HepG2 (cell line): ENCODE results near the gene PRRT2. TPM values are rescaled to one million over a fixed set of nuclear protein-coding genes. Genes with fewer than 3 reads are reported as not detected.

Source experiments
- CREM ChIP-seq, 2 experiments: sonication (generic) in 1 of 2; formaldehyde crosslinking in 1 of 2; IDR thresholded peaks; 2 replicates each; pipeline versions ENCODE4 v1.4.0 to v1.6.1; 2016 to 2020; ENCODE audit warnings: antibody characterized with exemption in 1 of 2, mild to moderate bottlenecking in 1 of 2, missing genetic modification reagents in 1 of 2
- FUBP1 ChIP-seq: sonication (generic); formaldehyde crosslinking; IDR thresholded peaks from 2 replicates; pipeline ENCODE4 v1.5.1; 2020; ENCODE audit warnings: missing genetic modification reagents, mild to moderate bottlenecking, borderline replicate concordance
- GRHL1 ChIP-seq: sonication (generic); formaldehyde crosslinking; conservative IDR thresholded peaks from 2 replicates; pipeline ENCODE4 v1.8.0; 2022; ENCODE audit warnings: missing genetic modification reagents
- HMGXB4 ChIP-seq, 2 experiments: sonication (generic) in 1 of 2; formaldehyde crosslinking in 1 of 2; IDR thresholded peaks; 2 replicates each; pipeline versions ENCODE4 v1.4.0 to v1.6.1; 2018 to 2020; ENCODE audit warnings: missing genetic modification reagents in 2 of 2, borderline replicate concordance in 1 of 2, low read depth in 1 of 2, mild to moderate bottlenecking in 1 of 2, missing biosample characterization in 1 of 2
- HOXA3 ChIP-seq: sonication (generic); formaldehyde crosslinking; IDR thresholded peaks from 2 replicates; pipeline ENCODE4 v1.5.0; 2020; ENCODE audit warnings: missing genetic modification reagents
- HOXD1 ChIP-seq: sonication (generic); formaldehyde crosslinking; IDR thresholded peaks from 2 replicates; pipeline ENCODE4 v1.5.0; 2020; ENCODE audit warnings: missing genetic modification reagents
- NRL ChIP-seq: sonication (generic); formaldehyde crosslinking; IDR thresholded peaks from 2 replicates; pipeline ENCODE4 v1.5.0; 2020; ENCODE audit warnings: missing genetic modification reagents, mild to moderate bottlenecking, moderate library complexity, borderline replicate concordance
- SMAD9 ChIP-seq: sonication (generic); formaldehyde crosslinking; IDR thresholded peaks from 2 replicates; pipeline ENCODE4 v1.5.1; 2020; ENCODE audit warnings: mild to moderate bottlenecking, missing genetic modification reagents
- SNAI1 ChIP-seq: sonication (generic); formaldehyde crosslinking; IDR thresholded peaks from 2 replicates; pipeline ENCODE4 v1.5.0; 2020; ENCODE audit warnings: mild to moderate bottlenecking, missing genetic modification reagents, borderline replicate concordance
- SOX5 ChIP-seq: IDR thresholded peaks from 2 replicates; pipeline ENCODE4 v1.6.1; 2016; ENCODE audit warnings: borderline replicate concordance
- ZHX1 ChIP-seq: sonication (generic); formaldehyde crosslinking; IDR thresholded peaks from 2 replicates; pipeline ENCODE4 v1.8.1; 2022; ENCODE audit warnings: low read depth, mild to moderate bottlenecking, missing genetic modification reagents
- ZNF280B ChIP-seq: sonication (generic); formaldehyde crosslinking; IDR thresholded peaks from 2 replicates; pipeline ENCODE4 v1.5.0; 2020; ENCODE audit warnings: missing genetic modification reagents, mild to moderate bottlenecking, borderline replicate concordance
- ZNF432 ChIP-seq: sonication (generic); formaldehyde crosslinking; IDR thresholded peaks from 2 replicates; pipeline ENCODE4 v1.5.0; 2020; ENCODE audit warnings: missing genetic modification reagents, mild to moderate bottlenecking, borderline replicate concordance
- ZNF501 ChIP-seq: sonication (generic); formaldehyde crosslinking; IDR thresholded peaks from 2 replicates; pipeline ENCODE4 v1.5.1; 2020; ENCODE audit warnings: mild to moderate bottlenecking, moderate library complexity, missing genetic modification reagents
- ZNF556 ChIP-seq: sonication (generic); formaldehyde crosslinking; IDR thresholded peaks from 2 replicates; pipeline ENCODE4 v1.4.0; 2020; ENCODE audit warnings: mild to moderate bottlenecking, missing genetic modification reagents, borderline replicate concordance
- ZNF720 ChIP-seq: sonication (generic); formaldehyde crosslinking; IDR thresholded peaks from 2 replicates; pipeline ENCODE4 v1.4.0; 2020; ENCODE audit warnings: missing genetic modification reagents
- ZSCAN12 ChIP-seq: sonication (generic); formaldehyde crosslinking; IDR thresholded peaks from 2 replicates; pipeline ENCODE4 v1.9.0; 2021; ENCODE audit warnings: mild to moderate bottlenecking, missing genetic modification reagents
- ZSCAN29 ChIP-seq: sonication (generic); formaldehyde crosslinking; conservative IDR thresholded peaks from 2 replicates; pipeline ENCODE4 v1.4.0; 2020; ENCODE audit warnings: mild to moderate bottlenecking, missing genetic modification reagents
- polyA plus RNA-seq, 8 experiments: library from polyadenylated mRNA; depleted of rRNA in 3 of 8; stranded (reverse) in 7 of 8; unstranded in 1 of 8; fragments of >200 nt; fragmentation: Illumina TruSeq in 4 of 8; extraction: Trizol in 4 of 8; gene quantifications; 2 replicates each; pipeline versions ENCODE4 v1.2.1 to v1.2.3, GENCODE V29; 2011 to 2016; ENCODE audit warnings: low read depth in 4 of 8, missing spikeins in 1 of 8, mixed read lengths in 1 of 8; ENCODE audit not compliant: insufficient read depth in 1 of 8
- total RNA-seq, 5 experiments: library from RNA; depleted of rRNA; stranded (reverse); fragments of >200 nt; fragmentation: Illumina TruSeq; extraction: Trizol; gene quantifications; 2 replicates each; pipeline ENCODE4 v1.2.3, GENCODE V29; 2016; ENCODE audit warnings: low read depth in 1 of 5

The PRRT2 gene
- total and polyA plus RNA-seq, 2 of the 13 experiments (the other 11 are each of a cell fraction or from before 2014, with no cell fraction given): 0.51 to 1.1 TPM

GRCh38 chr16:29784901-29785500 is 27.0 kb upstream of the PRRT2 start (continued):
- TF ChIP-seq NRL (CRISPR knock-in tag): peak; percentile 45; the same call in 1 of the 2 replicates
- no peak for TF ChIP-seq SNAI1 (CRISPR knock-in tag)
- TF ChIP-seq ZNF501 (CRISPR knock-in tag): peak; percentile 72
- no peak for TF ChIP-seq SMAD9 (CRISPR knock-in tag)
- TF ChIP-seq ZNF556 (CRISPR knock-in tag): peak; percentile 77
- TF ChIP-seq HOXD1 (CRISPR knock-in tag): no peak
- TF ChIP-seq ZSCAN29 (CRISPR knock-in tag): no peak; the same call in 1 of the 2 replicates
- no peak for TF ChIP-seq CREM (IDR thresholded peaks at IDR 0.05)
- no peak for TF ChIP-seq CREM (CRISPR knock-in tag; IDR thresholded peaks at IDR 0.05)
- peak; percentile 88 to 96 for TF ChIP-seq HMGXB4 (CRISPR knock-in tag; IDR thresholded peaks at IDR 0.05; ENCODE audit: borderline replicate concordance in 1 of 2, low read depth in 1 of 2)
- no peak for TF ChIP-seq ZSCAN12 (CRISPR knock-in tag)
- 0 out of 2 replicates have a peak, but pooled peaks have one; percentile 43 for TF ChIP-seq FUBP1 (CRISPR knock-in tag)
- no peak for TF ChIP-seq ZNF432 (CRISPR knock-in tag)
- TF ChIP-seq ZHX1 (CRISPR knock-in tag): peak; percentile 95
- no peak for TF ChIP-seq ZNF720 (CRISPR knock-in tag)
- peak; percentile 76; the same call in 1 of the 2 replicates for TF ChIP-seq ZNF280B (CRISPR knock-in tag)
- no peak for TF ChIP-seq GRHL1 (CRISPR knock-in tag)
- TF ChIP-seq SOX5: peak; percentile 33; the same call in 1 of the 2 replicates
- peak; percentile 94 for TF ChIP-seq HOXA3 (CRISPR knock-in tag)
